K562 (cell line): ENCODE results near the gene MAP2.

Experiments used
- ZKSCAN8 ChIP-seq: fragments of 200-800 bp; sonication (Bioruptor generic); IDR thresholded peaks from 2 replicates; pipeline ENCODE4 v1.6.1; 2016; ENCODE audit warnings: missing genetic modification characterization, missing compliant biosample characterization
- TF ChIP-seq, protein P1 (sequence below), 3 experiments: IDR thresholded peaks in 2 of 3; conservative IDR thresholded peaks in 1 of 3; 2 replicates each; pipeline ENCODE4 v1.5.1; 2011 to 2012; ENCODE audit warnings: low read length in 3 of 3, mild to moderate bottlenecking in 3 of 3, control low read depth in 2 of 3, improper control_type of control experiment in 1 of 3, inconsistent platforms in 1 of 3, low read depth in 1 of 3, mixed read lengths in 1 of 3, moderate library complexity in 1 of 3; ENCODE audit not compliant: insufficient read depth in 2 of 3

DNA sequence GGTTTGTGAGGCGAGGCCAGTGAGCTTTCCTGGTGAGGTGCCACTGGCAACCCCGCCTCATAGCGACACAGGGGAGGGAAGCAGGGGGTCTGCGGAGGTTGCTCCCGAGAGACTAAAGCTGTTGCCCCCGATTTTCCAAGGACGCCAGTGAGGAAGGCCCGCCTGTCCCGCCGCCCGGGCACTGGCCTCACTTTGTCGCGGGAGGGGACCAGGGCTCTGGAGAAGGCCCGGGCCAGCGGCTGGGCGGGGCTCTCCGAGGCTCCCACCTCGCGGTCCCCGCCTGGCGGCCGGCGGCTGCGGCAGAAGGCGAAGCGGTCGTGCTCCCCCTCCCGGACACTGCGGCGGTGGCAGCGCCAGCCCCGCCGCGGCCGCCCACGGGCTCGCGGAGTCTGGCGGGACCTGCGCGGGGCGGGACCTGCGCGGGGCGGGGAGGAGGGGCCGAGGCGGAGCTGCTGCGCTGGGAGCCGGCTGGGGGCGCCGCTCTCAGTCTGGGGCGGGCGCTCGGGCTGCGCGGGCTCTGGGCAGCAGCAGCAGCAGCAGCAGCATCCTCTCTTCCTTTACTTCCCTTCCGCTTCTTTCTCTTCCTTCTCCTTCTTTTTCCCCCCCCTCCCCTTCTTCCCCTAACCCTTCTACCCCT, at the start of gene MAP2:
- TF ChIP-seq, protein P1, sequence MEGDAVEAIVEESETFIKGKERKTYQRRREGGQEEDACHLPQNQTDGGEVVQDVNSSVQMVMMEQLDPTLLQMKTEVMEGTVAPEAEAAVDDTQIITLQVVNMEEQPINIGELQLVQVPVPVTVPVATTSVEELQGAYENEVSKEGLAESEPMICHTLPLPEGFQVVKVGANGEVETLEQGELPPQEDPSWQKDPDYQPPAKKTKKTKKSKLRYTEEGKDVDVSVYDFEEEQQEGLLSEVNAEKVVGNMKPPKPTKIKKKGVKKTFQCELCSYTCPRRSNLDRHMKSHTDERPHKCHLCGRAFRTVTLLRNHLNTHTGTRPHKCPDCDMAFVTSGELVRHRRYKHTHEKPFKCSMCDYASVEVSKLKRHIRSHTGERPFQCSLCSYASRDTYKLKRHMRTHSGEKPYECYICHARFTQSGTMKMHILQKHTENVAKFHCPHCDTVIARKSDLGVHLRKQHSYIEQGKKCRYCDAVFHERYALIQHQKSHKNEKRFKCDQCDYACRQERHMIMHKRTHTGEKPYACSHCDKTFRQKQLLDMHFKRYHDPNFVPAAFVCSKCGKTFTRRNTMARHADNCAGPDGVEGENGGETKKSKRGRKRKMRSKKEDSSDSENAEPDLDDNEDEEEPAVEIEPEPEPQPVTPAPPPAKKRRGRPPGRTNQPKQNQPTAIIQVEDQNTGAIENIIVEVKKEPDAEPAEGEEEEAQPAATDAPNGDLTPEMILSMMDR (IDR thresholded peaks at IDR 0.05 in 2 of 3, conservative IDR thresholded peaks at IDR 0.05 in 1 of 3; ENCODE audit: insufficient read depth in 2 of 3, low read depth in 1 of 3, low read length in 3 of 3), result peak; percentile 38 to 99 (median 91); a peak in 5 of 6 replicates
- TF ChIP-seq ZKSCAN8 (CRISPR knock-in tag), result no peak
